Spinal cord (tissue), 10 donors: Measurements from ENCODE around the gene MCCC2. TPM values are rescaled to one million over a fixed set of nuclear protein-coding genes. Genes with fewer than 3 reads are reported as not detected.

Experiments
- DNase-seq, 6 donors: peaks; one replicate each; pipeline versions ENCODE4 v3.0.0 to v3.0.0-alpha.2; 2013 to 2015; ENCODE audit warnings: low spot score in 6 of 6, low read depth in 4 of 6
- H3K27ac ChIP-seq: one replicate; pipeline ENCODE4 v1.5.1; 2013; ENCODE audit warnings: low read depth, low read length, control low read depth
- H3K27me3 ChIP-seq: one replicate; pipeline ENCODE4 v1.6.1; 2013; ENCODE audit warnings: low read length; ENCODE audit not compliant: control insufficient read depth, insufficient read depth
- H3K36me3 ChIP-seq: one replicate; pipeline ENCODE4 v1.6.1; 2013; ENCODE audit warnings: low read length; ENCODE audit not compliant: control insufficient read depth, insufficient read depth
- H3K4me1 ChIP-seq: one replicate; pipeline ENCODE4 v1.6.1; 2013; ENCODE audit warnings: low read length; ENCODE audit not compliant: control insufficient read depth, insufficient read depth
- H3K4me3 ChIP-seq: one replicate; pipeline ENCODE4 v1.5.1; 2013; ENCODE audit warnings: low read depth, low read length, control low read depth
- H3K9me3 ChIP-seq: one replicate; pipeline ENCODE4 v1.6.1; 2013; ENCODE audit warnings: low read length; ENCODE audit not compliant: control insufficient read depth, insufficient read depth
- WGBS: methylation state at CpG from one replicate; pipeline ENCODE4 v1.1.5; 2013; ENCODE audit warnings: missing lambda C conversion rate; ENCODE audit not compliant: insufficient coverage; 5-methylcytosine and 5-hydroxymethylcytosine counted together
- polyA plus RNA-seq, 2 donors: library from polyadenylated mRNA; unstranded; fragments of 120-200 nt; gene quantifications; one replicate each; pipeline ENCODE4 v1.2.1, GENCODE V29; 2013; ENCODE audit not compliant: insufficient read length in 2 of 2
- total RNA-seq, 2 donors: library from RNA; depleted of rRNA in 1 of 2; stranded (reverse); fragments of 120-200 nt in 1 of 2; fragments of >200 nt in 1 of 2; gene quantifications; one replicate each; pipeline versions ENCODE4 v1.2.3 to v1.2.4, GENCODE V29; 2013 to 2014
- donor health status: healthy.

The MCCC2 gene
- total and polyA plus RNA-seq, 4 donors: 35.0 to 44.6 (median 42.4) TPM

- no peak overlapping the region for H3K27ac ChIP-seq
- no peaks in the 10 kb centered on the region for H3K4me1 ChIP-seq
- DNase-seq: no peak
- WGBS: 83% methylated on average over 1 of the region's 2 CpGs
- no peaks in the 10 kb centered on the region for H3K9me3 ChIP-seq
- no peaks in the 10 kb centered on the region for H3K36me3 ChIP-seq
- no peaks in the 10 kb centered on the region for H3K27me3 ChIP-seq
- no peak overlapping the region for H3K4me3 ChIP-seq
Measured at GRCh38 chr5:71680510-71680909, 93.4 kb downstream of the MCCC2 start.

GRCh38 chr5:71681296-71681695, 94.2 kb downstream of the MCCC2 start:
- no peaks in the 10 kb centered on the region for H3K27me3 ChIP-seq
- H3K9me3 ChIP-seq: no peaks in the 10 kb centered on the region
- no peaks in the 10 kb centered on the region for H3K36me3 ChIP-seq
- no peaks in the 10 kb centered on the region for H3K4me1 ChIP-seq
- no peak overlapping the region for H3K27ac ChIP-seq
- WGBS: 51% methylated on average over 2 of the region's 3 CpGs
- no peak overlapping the region for H3K4me3 ChIP-seq
- no peak for DNase-seq

GRCh38 chr5:71684309-71684708, 97.2 kb downstream of the MCCC2 start:
- no peaks in the 10 kb centered on the region for H3K4me1 ChIP-seq
- H3K4me3 ChIP-seq: no peak overlapping the region
- no peaks in the 10 kb centered on the region for H3K27me3 ChIP-seq
- 94% methylated on average over 2 of the region's 2 CpGs for WGBS
- no peak for DNase-seq
- no peaks in the 10 kb centered on the region for H3K9me3 ChIP-seq
- no peak overlapping the region for H3K27ac ChIP-seq
- H3K36me3 ChIP-seq: no peaks in the 10 kb centered on the region

GRCh38 chr5:71693828-71694427, 106.8 kb downstream of the MCCC2 start:
- peak in 2 of 6 donors; percentile 3 to 49 for DNase-seq
- 15% methylated on average over 3 of the region's 7 CpGs for WGBS
- Histone ChIP-seq H3K36me3 (no peaks in the 10 kb centered on the region), H3K27ac (no peak overlapping the region), H3K27me3 (no peaks in the 10 kb centered on the region), H3K9me3 (no peaks in the 10 kb centered on the region), H3K4me1 (no peaks in the 10 kb centered on the region), H3K4me3 (no peak overlapping the region)

- Histone ChIP-seq H3K27ac (no peak overlapping the region), H3K9me3 (no peaks in the 10 kb centered on the region), H3K4me3 (no peak overlapping the region), H3K36me3 (no peaks in the 10 kb centered on the region), H3K27me3 (no peaks in the 10 kb centered on the region), H3K4me1 (no peaks in the 10 kb centered on the region)
- DNase-seq: no peak
- 93% methylated on average over 8 of the region's 8 CpGs for WGBS
Measured at GRCh38 chr5:71695071-71695470, 107.9 kb downstream of the MCCC2 start.

- no peak for DNase-seq
- H3K4me1 ChIP-seq: no peaks in the 10 kb centered on the region
- H3K36me3 ChIP-seq: no peaks in the 10 kb centered on the region
- no peaks in the 10 kb centered on the region for H3K27me3 ChIP-seq
- no peaks in the 10 kb centered on the region for H3K9me3 ChIP-seq
- no peak overlapping the region for H3K27ac ChIP-seq
- no peak overlapping the region for H3K4me3 ChIP-seq
Measured at GRCh38 chr5:71695595-71695994, 108.5 kb downstream of the MCCC2 start.

GRCh38 chr5:71697967-71698366, 110.8 kb downstream of the MCCC2 start:
- H3K4me3 ChIP-seq: no peak overlapping the region
- no peak for DNase-seq
- H3K36me3 ChIP-seq: no peaks in the 10 kb centered on the region
- H3K4me1 ChIP-seq: no peaks in the 10 kb centered on the region
- no peaks in the 10 kb centered on the region for H3K9me3 ChIP-seq
- no peaks in the 10 kb centered on the region for H3K27me3 ChIP-seq
- no peak overlapping the region for H3K27ac ChIP-seq
- WGBS: 48% methylated on average over 13 of the region's 14 CpGs

- WGBS: 84% methylated on average over 2 of the region's 2 CpGs
Measured at GRCh38 chr5:71699233-71699632, 112.1 kb downstream of the MCCC2 start.

GRCh38 chr5:71699751-71700150, 112.6 kb downstream of the MCCC2 start:
- Histone ChIP-seq H3K36me3 (no peaks in the 10 kb centered on the region), H3K27ac (no peak overlapping the region), H3K27me3 (no peaks in the 10 kb centered on the region), H3K4me3 (no peak overlapping the region), H3K9me3 (no peaks in the 10 kb centered on the region), H3K4me1 (no peaks in the 10 kb centered on the region)
- WGBS: no CpG with 5 or more reads among the region's 2 CpGs
- peak in 1 of 6 donors; percentile 11 for DNase-seq

More at GRCh38 chr5:71699233-71699632, 112.1 kb downstream of the MCCC2 start:
- Histone ChIP-seq H3K36me3 (no peaks in the 10 kb centered on the region), H3K27me3 (no peaks in the 10 kb centered on the region), H3K4me1 (no peaks in the 10 kb centered on the region), H3K27ac (no peak overlapping the region), H3K9me3 (no peaks in the 10 kb centered on the region), H3K4me3 (no peak overlapping the region)
- no peak for DNase-seq

- Histone ChIP-seq H3K4me1 (no peaks in the 10 kb centered on the region), H3K36me3 (no peaks in the 10 kb centered on the region), H3K27me3 (no peaks in the 10 kb centered on the region), H3K9me3 (no peaks in the 10 kb centered on the region), H3K4me3 (no peak overlapping the region), H3K27ac (no peak overlapping the region)
- no peak for DNase-seq
Measured at GRCh38 chr5:71700803-71701202, 113.7 kb downstream of the MCCC2 start.
